ENCODE data around the gene RGL1.
"Not testable (repeated sequence)": the region's sequence is repeated elsewhere in the genome, so short reads cannot be mapped to it uniquely, and the experiment has no call there.

Gene RGL1

DNA sequence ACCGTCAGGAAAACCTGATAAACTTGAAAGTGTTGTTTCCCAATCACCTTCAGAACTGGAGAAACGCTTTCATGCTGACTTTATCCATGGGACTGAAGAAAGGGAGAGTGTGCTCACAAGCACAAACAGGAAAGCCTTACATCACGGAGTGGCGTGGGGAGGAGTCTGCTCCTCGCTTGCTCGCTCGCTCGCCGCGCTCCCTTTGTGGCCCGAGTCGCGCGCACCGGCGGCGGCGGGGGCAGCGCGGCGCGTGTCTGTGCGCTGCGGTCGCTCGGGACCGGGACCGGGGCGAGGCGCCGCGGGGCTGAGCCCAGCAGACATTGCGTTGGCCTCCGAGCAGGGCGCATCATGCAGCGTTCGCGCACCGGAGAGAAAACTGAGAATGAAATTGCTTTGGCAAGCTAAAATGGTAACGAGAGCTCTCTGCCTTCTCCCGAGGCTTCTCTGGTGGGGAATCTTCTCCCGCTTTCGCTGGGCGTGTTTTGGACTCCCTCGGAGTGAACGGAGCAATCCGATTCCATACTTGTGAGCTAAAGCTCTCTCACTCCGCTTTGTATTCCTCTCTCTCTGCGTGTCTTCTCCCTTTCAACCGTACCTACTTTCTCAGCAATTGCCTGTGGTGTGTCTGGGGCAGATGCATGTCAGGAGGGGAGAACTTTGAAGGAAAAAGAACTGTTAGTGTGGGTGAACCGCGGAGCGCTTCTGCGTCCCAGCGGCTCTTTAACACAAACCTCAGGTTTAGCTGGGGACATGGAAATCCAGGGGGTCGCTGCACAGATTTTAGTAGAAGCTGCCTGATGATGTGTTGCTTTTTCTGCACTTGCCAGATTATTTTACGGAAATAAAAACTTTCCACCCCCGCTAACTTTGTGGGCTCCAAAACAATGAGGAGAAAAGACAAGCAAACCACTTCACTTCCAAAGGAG lies at the start of gene RGL1:
Gene RGL1, plus strand, starts transcription at position 205 of the 926 bp plus-strand sequence. Its CDS starts 178 bp downstream, at position 383.
- DNase-seq (ENCODE audit: low read depth, low spot score): no peak

- no peak for DNase-seq (ENCODE audit: low read depth, low spot score)
Observed at GRCh38 chr1:183756326-183756725, 48.6 kb upstream of the RGL1 start.

GRCh38 chr1:183757061-183757460 lies 47.9 kb upstream of the RGL1 start:
- DNase-seq (ENCODE audit: low read depth, low spot score): no peak

- no peak for DNase-seq (ENCODE audit: low read depth, low spot score)
Observed at GRCh38 chr1:183758913-183759312, 46.0 kb upstream of the RGL1 start.

DNA sequence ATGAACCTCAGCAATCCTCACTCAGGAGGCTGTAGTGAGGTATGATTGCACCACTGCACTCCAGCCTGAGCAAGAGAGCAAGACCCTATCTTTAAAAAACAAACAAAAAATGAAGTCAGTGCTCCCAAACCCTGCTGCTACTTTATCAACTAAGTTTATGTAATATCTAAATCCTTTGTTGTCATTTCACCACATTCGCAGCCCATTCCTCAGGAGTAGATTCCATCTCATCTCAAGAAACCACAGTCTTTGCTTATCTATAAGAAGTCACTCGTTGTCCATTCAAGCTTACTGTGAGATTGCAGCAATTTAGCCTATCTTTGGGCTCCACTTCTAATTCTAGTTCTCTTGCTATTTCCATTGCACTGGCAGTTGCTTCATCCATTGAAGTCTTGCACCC lies 44.3 kb upstream of the RGL1 start:
- no peak for DNase-seq (ENCODE audit: low read depth, low spot score)

DNA sequence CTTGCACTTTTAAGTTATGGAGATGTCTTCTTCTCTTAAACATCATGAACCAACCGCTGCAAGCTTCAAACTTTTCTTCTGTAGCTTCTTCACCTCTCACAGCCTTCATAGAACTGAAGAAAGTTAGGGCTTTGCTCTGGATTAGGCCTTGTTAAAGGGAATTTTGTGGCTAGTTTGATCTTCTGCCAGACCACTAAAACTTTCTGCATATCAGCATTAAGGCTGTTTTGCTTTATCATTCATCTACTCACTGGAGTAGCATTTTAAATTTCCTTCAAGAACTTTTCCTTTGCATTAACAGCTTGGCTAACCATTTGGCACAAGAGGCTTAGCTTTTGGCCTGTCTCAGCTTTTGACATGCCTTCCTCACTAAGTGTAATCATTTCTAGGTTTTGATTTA lies 43.0 kb upstream of the RGL1 start:
- no peak for DNase-seq (ENCODE audit: low read depth, low spot score)

DNA sequence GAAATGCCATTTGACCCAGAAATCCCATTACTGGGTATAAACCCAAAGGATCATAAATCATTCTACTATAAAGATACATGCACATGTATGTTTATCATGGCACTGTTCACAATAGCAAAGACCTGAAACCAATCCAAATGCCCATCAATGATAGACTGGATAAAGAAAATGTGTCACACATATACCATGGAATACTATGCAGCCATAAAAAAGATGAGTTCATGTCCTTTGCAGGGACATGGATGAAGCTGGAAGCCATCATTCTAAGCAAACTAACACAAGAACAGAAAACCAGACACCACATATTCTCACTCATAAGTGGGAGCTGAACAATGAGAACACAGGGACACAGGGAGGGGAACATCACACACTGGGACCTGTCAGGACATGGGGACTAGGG lies 42.1 kb upstream of the RGL1 start:
- DNase-seq (ENCODE audit: low read depth, low spot score): not testable (repeated sequence)

DNA sequence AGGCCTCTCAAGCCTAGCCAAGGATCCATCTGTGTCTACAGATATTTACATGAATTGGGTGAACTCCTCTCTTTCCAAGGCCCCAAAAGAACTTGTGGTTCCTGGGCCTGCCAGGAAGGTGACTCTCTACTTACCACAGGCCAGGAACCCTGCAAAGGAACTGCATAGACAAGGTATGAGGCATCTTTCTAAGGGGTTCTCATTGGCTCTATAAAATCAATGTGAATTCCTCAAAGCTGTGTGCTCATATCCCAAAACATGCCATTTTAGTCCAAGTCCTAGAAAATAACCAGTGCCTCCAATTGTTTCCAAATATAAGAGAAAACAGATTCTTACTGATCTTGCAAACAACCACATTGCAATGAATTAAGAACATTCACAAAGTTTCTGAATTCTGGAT lies 39.9 kb upstream of the RGL1 start:
- DNase-seq (ENCODE audit: low read depth, low spot score): no peak

DNA sequence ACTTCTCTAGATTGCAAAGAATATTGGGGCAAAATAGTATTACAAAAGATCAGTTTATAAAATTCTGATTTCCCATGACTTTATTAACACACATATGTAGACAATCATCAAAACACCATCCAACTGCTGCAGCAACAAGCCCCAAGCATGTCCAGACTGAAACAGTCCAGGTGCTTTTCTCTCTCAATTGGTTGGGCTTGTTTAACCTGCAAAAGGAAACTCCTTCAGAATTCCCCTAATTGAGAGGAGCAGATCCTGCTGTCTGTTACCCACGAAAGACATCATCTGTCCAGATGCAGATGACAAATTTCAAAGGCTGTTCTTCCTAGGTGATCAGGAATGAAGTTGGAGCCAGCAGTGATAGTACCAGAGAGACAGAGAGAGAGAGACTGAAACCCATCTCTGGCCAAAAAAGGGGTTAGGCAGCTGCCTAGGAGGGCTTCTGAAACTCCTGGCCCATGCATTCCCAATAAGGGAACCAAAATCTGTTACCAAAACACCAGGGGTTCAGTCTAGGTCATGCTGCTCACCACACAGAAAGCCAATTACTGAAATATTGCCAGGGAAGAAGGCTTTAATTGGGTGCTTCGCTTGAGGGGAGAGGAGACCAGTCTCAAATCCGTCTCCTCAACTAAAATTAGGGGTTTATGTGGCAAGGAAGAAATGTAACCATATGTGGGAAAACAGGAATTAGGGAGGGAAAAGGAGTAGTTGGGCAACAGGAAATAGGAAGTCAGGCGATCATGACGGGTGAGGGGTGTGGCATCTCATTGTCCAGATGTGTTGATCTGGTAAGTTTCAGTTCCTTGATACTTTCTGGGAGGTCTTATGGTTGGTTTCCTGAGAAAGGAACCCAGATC lies 34.7 kb upstream of the RGL1 start:
- no peak for DNase-seq (ENCODE audit: low read depth, low spot score)

DNA sequence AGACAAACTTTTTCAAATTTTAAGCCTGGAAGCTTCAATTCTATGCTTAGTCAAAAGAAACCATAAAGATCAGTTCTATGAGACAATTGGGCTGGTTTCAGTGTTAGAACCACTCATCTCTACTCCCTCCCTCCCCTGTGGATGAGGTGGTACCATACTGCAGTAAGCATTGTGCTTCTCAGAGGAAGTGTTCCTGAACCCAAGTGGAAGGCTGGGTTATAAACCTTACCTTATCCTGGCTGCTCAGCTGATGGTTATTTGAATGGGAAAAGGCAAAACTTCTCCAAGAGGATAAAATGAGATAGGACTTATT lies 34.1 kb upstream of the RGL1 start:
- DNase-seq (ENCODE audit: low read depth, low spot score): no peak

- DNase-seq (ENCODE audit: low read depth, low spot score): no peak
Observed at GRCh38 chr1:183773482-183774274, 31.2 kb upstream of the RGL1 start.

DNA sequence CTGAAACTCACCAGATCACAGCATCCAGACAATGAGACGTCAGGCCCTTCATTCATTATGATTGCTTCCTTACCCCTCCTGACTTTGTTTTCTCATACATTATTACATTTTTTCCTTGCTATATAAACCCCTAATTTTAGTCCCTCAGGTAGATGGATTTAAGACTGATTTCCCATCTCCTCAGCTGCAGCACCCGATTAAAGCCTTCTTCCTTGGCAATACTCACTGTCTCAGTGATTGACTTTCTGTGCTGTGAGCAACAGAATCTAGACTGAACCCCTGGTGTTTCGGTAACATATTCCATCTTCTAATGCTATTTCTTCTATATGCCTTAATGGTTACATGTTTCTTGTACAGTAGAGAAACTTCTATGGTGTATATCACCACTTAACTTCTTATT lies 30.0 kb upstream of the RGL1 start:
- DNase-seq (ENCODE audit: low read depth, low spot score): no peak

DNA sequence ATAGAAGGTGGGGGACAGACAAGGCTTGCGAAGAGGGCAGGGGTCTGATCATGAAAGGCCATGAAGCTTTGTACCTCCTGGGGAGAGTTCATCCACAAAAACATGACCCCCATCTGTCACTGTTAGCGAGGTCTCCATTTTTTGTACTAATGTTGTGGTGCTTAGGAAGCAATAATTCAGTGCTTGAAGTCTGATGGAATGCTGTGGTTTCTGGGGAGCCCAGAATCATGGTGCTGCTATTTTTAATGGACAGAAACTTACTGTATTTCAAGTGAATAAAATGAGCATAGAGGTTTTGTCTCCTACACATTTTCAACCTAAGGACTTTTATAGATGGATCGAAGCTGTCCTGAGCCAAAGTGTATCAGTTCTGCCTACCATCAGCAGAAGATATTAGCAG lies 28.2 kb upstream of the RGL1 start:
- DNase-seq (ENCODE audit: low read depth, low spot score): no peak

DNA sequence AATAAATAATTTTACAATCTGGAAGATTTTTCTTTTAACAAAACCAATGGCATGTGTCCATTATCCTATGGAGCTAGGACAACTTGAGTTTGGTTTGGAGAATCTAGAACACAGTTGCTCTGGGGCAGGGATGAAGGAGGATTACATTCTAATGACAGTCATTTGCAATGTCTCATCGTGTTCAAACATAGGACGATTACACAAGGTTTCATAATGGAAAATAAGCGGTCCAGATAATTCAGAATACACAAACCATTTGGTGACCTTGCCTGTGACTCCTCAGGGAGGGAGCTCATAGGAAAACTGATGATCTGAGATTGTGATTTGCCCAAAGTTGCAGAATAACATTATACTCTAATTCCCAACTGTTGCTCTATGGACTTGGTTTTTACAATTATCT lies 27.6 kb upstream of the RGL1 start:
- DNase-seq (ENCODE audit: low read depth, low spot score): no peak

- no peak for DNase-seq (ENCODE audit: low read depth, low spot score)
Observed at GRCh38 chr1:183778045-183778444, 26.9 kb upstream of the RGL1 start.

GRCh38 chr1:183778568-183779433 lies 26.1 kb upstream of the RGL1 start:
- DNase-seq (ENCODE audit: low read depth, low spot score): no peak

DNA sequence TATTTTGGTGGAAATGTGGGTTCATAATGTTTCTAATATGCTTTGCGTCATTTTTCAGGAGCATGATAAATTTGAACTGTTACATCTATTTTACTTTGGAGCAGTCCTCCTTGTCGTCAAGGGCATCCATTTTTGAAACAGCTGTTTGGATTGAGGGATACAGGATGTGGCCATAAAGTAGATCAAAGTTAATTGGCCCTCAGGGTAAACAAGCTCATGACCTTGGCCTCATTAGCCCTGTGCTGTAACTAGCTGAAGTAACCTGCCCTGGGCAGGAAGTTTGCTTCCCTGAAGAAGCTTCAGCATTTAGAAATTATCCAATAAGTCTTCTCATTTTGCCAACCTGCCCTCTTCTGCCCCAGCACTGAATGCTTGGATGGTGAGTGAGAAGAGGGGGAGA lies 24.8 kb upstream of the RGL1 start:
- DNase-seq (ENCODE audit: low read depth, low spot score): no peak

DNA sequence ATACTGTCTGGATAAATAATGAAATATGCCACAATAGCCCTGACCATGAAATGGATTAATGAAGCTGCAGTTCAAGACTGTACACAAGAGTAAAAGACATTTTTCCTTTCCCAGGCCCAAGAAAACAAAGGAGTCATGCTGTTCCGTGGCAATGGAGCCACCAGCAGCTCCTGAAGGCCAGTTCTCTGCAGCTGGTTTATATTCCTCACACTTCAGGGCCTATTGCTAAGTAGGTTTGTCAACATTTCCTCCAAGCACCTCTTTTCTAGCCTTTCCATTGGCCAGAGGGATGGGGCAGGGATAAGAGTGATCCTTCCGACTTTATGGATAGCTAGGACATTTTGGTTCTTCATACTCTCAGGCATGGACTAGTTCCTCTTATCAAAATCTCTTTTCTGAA lies 24.2 kb upstream of the RGL1 start:
- no peak for DNase-seq (ENCODE audit: low read depth, low spot score)

DNA sequence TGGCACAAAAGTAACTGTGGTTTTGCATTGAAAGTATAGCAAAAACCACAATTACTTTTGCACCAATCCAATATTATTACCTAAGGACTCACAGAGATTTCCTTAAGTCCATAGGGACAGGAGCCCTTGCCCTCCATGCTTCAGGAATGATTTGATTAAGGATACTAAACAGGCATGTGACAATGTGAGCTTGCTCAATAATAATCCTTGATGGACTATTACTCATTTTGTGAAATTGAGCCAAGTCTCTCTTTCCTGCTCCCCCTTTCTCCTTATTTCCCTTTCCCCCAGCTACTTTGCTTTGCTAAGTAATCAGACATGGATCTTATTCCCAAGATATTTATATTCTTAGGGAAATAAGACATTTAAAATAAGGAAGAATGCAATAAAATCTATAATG lies 21.6 kb upstream of the RGL1 start:
- DNase-seq (ENCODE audit: low read depth, low spot score): no peak

- DNase-seq (ENCODE audit: low read depth, low spot score): no peak
Observed at GRCh38 chr1:183783767-183784637, 20.9 kb upstream of the RGL1 start.
